Keratinocyte (primary cell): ENCODE results near the gene SUGCT. TPM values are rescaled to one million over a fixed set of nuclear protein-coding genes. Genes with fewer than 3 reads are reported as not detected.

ENCODE experiments used
- DNase-seq: peaks from one replicate; pipeline ENCODE4 v3.0.0-alpha.2; 2011; ENCODE audit warnings: low read depth, missing footprints, low spot score
- FAIRE-seq: peaks from 2 replicates; lab custom pipeline; 2011; peaks lifted over from hg19 to GRCh38; lab: Jason Lieb, UNC
- H2AFZ ChIP-seq: 2 replicates; pipeline ENCODE4 v1.6.0; 2012; ENCODE audit warnings: low read length, control low read depth, inconsistent platforms; ENCODE audit not compliant: control insufficient read depth
- H3K27ac ChIP-seq: 2 replicates; pipeline ENCODE4 v1.5.1; 2011; ENCODE audit warnings: low read length; ENCODE audit not compliant: control insufficient read depth, insufficient read depth
- H3K27me3 ChIP-seq: 3 replicates; pipeline ENCODE4 v1.6.0; 2011; ENCODE audit warnings: low read length; ENCODE audit not compliant: control insufficient read depth, insufficient read depth; ENCODE audit errors: extremely low read depth
- H3K36me3 ChIP-seq, 2 experiments: 2 replicates in 1 of 2; 3 replicates in 1 of 2; pipeline ENCODE4 v1.5.1; 2011; ENCODE audit warnings: low read length in 2 of 2, mild to moderate bottlenecking in 1 of 2; ENCODE audit not compliant: control insufficient read depth in 2 of 2, insufficient read depth in 2 of 2; ENCODE audit errors: extremely low read depth in 1 of 2
- H3K4me1 ChIP-seq: 3 replicates; pipeline ENCODE4 v1.5.1; 2011; ENCODE audit warnings: low read length; ENCODE audit not compliant: control insufficient read depth, insufficient read depth; ENCODE audit errors: extremely low read depth
- H3K4me2 ChIP-seq: 3 replicates; pipeline ENCODE4 v1.6.0; 2011; ENCODE audit warnings: low read depth, low read length; ENCODE audit not compliant: control insufficient read depth, insufficient read depth; ENCODE audit errors: extremely low read depth
- H3K4me3 ChIP-seq, 3 experiments: fragments of 200-600 bp in 1 of 3; sonication (generic) in 1 of 3; 2 replicates in 2 of 3; 3 replicates in 1 of 3; pipeline ENCODE4 v1.5.1; 2011 to 2016; ENCODE audit warnings: low read length in 3 of 3, mild to moderate bottlenecking in 3 of 3, control low read depth in 2 of 3, inconsistent platforms in 1 of 3, low read depth in 1 of 3, mixed read lengths in 1 of 3, mixed run types in 1 of 3, moderate library complexity in 1 of 3; ENCODE audit not compliant: control insufficient read depth in 2 of 3, insufficient read depth in 2 of 3; ENCODE audit errors: extremely low read depth in 1 of 3
- H3K79me2 ChIP-seq: 2 replicates; pipeline ENCODE4 v1.6.0; 2012; ENCODE audit warnings: low read length; ENCODE audit not compliant: control insufficient read depth, insufficient read depth
- H3K9ac ChIP-seq: 3 replicates; pipeline ENCODE4 v1.6.0; 2011; ENCODE audit warnings: low read length; ENCODE audit not compliant: control insufficient read depth, insufficient read depth; ENCODE audit errors: extremely low read depth
- H3K9me1 ChIP-seq: 3 replicates; pipeline ENCODE4 v1.6.0; 2011; ENCODE audit warnings: low read length; ENCODE audit not compliant: control insufficient read depth, insufficient read depth; ENCODE audit errors: extremely low read depth
- H3K9me3 ChIP-seq: 2 replicates; pipeline ENCODE4 v1.5.1; 2012; ENCODE audit warnings: low read depth, low read length; ENCODE audit not compliant: control insufficient read depth
- H4K20me1 ChIP-seq: 3 replicates; pipeline ENCODE4 v1.6.0; 2011; ENCODE audit warnings: low read length; ENCODE audit not compliant: control insufficient read depth, insufficient read depth; ENCODE audit errors: extremely low read depth
- EZH2 ChIP-seq: IDR thresholded peaks from one replicate; pipeline ENCODE4 v1.6.1; 2012; ENCODE audit warnings: inconsistent platforms, mild to moderate bottlenecking, low read length, moderate library complexity
- dilution Hi-C: fragments of 300-500 bp; cut with MboI; formaldehyde crosslinking; loops from one replicate; pipeline ENCODE4 v1.7.0; 2020; ENCODE audit warnings: low sequenced_read_pairs; ENCODE audit not compliant: extremely low pct_ligation_motif_present
- polyA plus RNA-seq, 5 experiments: library from polyadenylated mRNA; depleted of rRNA in 3 of 5; stranded (reverse) in 3 of 5; stranded (forward) in 1 of 5; unstranded in 1 of 5; fragments of >200 nt; gene quantifications; 1 replicate in 1 of 5; 2 replicates in 3 of 5; 3 replicates in 1 of 5; pipeline versions ENCODE4 v1.2.1 to v1.2.3, GENCODE V29; 2011 to 2012; ENCODE audit warnings: missing spikeins in 2 of 5, low read depth in 1 of 5, low replicate concordance in 1 of 5
- TF ChIP-seq, protein P1 (sequence below), 3 experiments: IDR thresholded peaks in 1 of 3; conservative IDR thresholded peaks in 1 of 3; optimal IDR thresholded peaks in 1 of 3; 2 replicates in 2 of 3; 3 replicates in 1 of 3; pipeline versions ENCODE3 to v1.5.1; 2011; ENCODE audit warnings: low read length in 3 of 3, mild to moderate bottlenecking in 3 of 3, moderate library complexity in 2 of 3, control low read depth in 1 of 3, inconsistent platforms in 1 of 3; ENCODE audit not compliant: insufficient read depth in 2 of 3; ENCODE audit errors: extremely low read depth in 1 of 3

Gene SUGCT
- polyA plus RNA-seq, 1 donor (not counting 4 experiments of a cell fraction or from before 2014, with no cell fraction given), result 134 TPM

DNA sequence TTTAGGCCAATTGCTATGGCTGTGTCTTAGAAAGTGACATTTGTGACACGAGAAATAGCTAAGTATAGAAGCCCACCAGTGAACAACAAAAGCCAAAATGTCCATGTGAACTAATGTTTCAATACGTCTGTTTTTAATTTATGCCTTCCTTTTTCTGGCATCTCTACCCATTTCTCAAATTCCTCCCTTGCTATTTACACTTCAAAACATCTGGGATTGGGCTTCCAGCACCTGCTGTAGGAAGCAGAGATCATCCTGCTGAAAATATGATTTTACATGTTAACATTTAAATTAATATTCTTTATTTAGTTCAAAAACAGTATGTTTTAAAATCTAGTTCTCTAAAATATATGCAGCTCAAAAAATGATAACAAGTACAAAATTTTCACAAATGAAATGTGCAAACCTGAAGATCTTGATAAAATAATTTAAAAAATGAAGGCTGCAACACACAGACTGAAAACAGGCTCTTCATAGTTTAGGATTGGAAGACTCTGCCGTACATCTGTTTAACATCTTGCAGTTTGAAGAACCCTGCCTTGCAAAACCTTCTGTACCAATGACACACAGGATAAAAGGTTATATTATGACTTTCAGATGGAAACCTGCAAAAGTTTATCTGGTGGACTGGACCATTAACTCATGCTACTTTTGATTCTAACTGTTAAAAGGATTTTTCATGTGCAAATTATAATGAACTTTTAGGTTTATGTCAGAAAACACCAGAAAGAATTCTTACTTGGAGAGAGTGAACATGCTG lies 408.4 kb downstream of the SUGCT start:
- H3K4me1 ChIP-seq, result no peaks in the 10 kb centered on the region
- H4K20me1 ChIP-seq, result no peaks in the 10 kb centered on the region
- no peak overlapping the region for H3K4me2 ChIP-seq
- no peak overlapping the region for H3K4me3 ChIP-seq
- H3K27ac ChIP-seq, result no peak overlapping the region
- dilution Hi-C loops, result no loop called here
- H3K9me3 ChIP-seq, result no peaks in the 10 kb centered on the region
- H3K36me3 ChIP-seq, result no peaks in the 10 kb centered on the region
- no peak for FAIRE-seq
- DNase-seq, result no peak
- H3K9ac ChIP-seq, result no peak overlapping the region
- TF ChIP-seq, protein P1, sequence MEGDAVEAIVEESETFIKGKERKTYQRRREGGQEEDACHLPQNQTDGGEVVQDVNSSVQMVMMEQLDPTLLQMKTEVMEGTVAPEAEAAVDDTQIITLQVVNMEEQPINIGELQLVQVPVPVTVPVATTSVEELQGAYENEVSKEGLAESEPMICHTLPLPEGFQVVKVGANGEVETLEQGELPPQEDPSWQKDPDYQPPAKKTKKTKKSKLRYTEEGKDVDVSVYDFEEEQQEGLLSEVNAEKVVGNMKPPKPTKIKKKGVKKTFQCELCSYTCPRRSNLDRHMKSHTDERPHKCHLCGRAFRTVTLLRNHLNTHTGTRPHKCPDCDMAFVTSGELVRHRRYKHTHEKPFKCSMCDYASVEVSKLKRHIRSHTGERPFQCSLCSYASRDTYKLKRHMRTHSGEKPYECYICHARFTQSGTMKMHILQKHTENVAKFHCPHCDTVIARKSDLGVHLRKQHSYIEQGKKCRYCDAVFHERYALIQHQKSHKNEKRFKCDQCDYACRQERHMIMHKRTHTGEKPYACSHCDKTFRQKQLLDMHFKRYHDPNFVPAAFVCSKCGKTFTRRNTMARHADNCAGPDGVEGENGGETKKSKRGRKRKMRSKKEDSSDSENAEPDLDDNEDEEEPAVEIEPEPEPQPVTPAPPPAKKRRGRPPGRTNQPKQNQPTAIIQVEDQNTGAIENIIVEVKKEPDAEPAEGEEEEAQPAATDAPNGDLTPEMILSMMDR (optimal IDR thresholded peaks at IDR 0.05 in 1 of 3, IDR thresholded peaks at IDR 0.05 in 1 of 3, conservative IDR thresholded peaks at IDR 0.05 in 1 of 3; ENCODE audit: extremely low read depth in 1 of 3, insufficient read depth in 2 of 3, low read length in 3 of 3), result no peak
- TF ChIP-seq EZH2, result no peak
- H3K9me1 ChIP-seq, result no peaks in the 10 kb centered on the region
- H2AFZ ChIP-seq, result no peak overlapping the region
- H3K27me3 ChIP-seq, result no peaks in the 10 kb centered on the region
- H3K79me2 ChIP-seq, result no peaks in the 10 kb centered on the region

DNA sequence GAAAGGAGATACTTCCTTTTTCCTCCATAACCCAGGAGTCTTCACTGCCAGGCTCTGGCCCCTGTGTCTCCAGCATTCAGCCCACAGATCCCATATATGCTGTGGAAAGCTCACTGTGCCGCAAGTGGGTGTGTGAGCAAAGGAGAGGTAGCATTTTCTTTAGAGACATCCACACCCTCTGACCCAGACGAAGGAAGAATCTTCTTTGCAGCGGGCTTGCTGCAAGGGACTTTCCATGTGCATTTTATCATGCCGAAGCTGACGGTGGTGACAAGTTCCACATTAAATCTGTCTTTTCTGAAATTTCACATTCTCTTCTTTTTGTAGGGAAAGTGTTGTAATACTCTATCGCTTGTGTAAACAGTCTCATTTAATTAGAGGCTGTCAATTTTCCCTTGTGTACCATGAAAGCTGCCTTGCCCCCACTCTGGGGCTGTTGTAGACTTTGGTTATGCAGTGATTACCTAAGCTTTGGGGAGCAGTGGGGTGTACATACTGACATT lies 409.5 kb downstream of the SUGCT start:
- no peak overlapping the region for H3K9ac ChIP-seq
- H4K20me1 ChIP-seq, result no peaks in the 10 kb centered on the region
- no peaks in the 10 kb centered on the region for H3K9me3 ChIP-seq
- TF ChIP-seq, protein P1 (optimal IDR thresholded peaks at IDR 0.05 in 1 of 3, IDR thresholded peaks at IDR 0.05 in 1 of 3, conservative IDR thresholded peaks at IDR 0.05 in 1 of 3; ENCODE audit: extremely low read depth in 1 of 3, insufficient read depth in 2 of 3, low read length in 3 of 3), result no peak
- no peaks in the 10 kb centered on the region for H3K9me1 ChIP-seq
- H3K4me3 ChIP-seq, result no peak overlapping the region
- dilution Hi-C loops, result no loop called here
- no peaks in the 10 kb centered on the region for H3K4me1 ChIP-seq
- no peak overlapping the region for H3K27ac ChIP-seq
- H3K27me3 ChIP-seq, result no peaks in the 10 kb centered on the region
- H3K36me3 ChIP-seq, result no peaks in the 10 kb centered on the region
- H3K4me2 ChIP-seq, result no peak overlapping the region
- no peaks in the 10 kb centered on the region for H3K79me2 ChIP-seq
- H2AFZ ChIP-seq, result no peak overlapping the region
- FAIRE-seq (no peak), DNase-seq (no peak)
